D721Med (cell line): ENCODE measurements around the gene CCND1.

ENCODE experiments used
- DNase-seq: peaks from one replicate; pipeline ENCODE4 v3.0.0; 2011; ENCODE audit warnings: low spot score; ENCODE audit not compliant: insufficient read length
- FAIRE-seq: peaks from 2 replicates; lab custom pipeline; 2011; peaks lifted over from hg19 to GRCh38; lab: Jason Lieb, UNC
- TF ChIP-seq, protein P1 (sequence below): IDR thresholded peaks from 2 replicates; pipeline ENCODE4 v1.5.1; 2012; ENCODE audit warnings: mild to moderate bottlenecking, control low read depth; ENCODE audit not compliant: insufficient read depth; ENCODE audit errors: missing control alignments

Gene CCND1

DNA sequence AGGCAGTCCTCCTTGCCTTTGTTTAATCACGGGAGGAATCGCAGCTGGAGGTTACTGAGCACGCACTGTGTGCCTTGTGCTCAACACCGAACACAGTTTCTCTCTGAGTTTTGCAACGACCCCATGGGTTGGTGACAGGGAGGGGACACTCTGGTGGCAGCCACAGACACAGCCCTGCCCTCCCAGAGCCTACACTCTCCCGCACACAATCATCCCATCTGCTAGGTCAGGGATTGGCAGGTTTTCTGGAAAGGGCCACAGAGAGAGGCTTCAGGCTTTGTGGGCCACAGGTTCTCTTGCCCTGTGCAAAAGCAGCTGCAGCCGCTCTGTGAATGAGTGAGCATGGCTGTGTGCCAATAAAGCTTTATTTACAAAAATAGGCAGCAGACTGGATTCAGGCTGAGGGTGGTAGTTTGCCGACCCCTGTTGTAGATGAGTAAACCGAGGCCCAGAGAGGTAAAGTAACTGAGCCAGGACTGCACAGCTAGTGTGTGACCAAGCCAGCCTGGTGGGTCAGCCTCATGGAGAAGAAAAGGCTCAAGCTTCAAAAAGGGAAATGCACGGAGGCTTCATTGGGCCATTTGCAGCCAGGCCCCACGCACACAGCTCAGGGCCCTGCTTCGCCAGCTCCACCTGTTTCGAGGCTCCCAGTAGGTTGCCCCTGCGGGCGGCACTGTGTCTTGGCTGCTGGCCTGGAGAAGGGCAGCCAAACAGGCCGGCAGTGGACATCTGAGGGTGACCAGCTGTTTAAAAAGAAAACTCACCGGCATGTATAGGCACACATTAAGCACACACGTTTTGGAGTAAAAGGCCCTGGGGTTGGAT, 17.9 kb downstream of the CCND1 start:
- TF ChIP-seq, protein P1, sequence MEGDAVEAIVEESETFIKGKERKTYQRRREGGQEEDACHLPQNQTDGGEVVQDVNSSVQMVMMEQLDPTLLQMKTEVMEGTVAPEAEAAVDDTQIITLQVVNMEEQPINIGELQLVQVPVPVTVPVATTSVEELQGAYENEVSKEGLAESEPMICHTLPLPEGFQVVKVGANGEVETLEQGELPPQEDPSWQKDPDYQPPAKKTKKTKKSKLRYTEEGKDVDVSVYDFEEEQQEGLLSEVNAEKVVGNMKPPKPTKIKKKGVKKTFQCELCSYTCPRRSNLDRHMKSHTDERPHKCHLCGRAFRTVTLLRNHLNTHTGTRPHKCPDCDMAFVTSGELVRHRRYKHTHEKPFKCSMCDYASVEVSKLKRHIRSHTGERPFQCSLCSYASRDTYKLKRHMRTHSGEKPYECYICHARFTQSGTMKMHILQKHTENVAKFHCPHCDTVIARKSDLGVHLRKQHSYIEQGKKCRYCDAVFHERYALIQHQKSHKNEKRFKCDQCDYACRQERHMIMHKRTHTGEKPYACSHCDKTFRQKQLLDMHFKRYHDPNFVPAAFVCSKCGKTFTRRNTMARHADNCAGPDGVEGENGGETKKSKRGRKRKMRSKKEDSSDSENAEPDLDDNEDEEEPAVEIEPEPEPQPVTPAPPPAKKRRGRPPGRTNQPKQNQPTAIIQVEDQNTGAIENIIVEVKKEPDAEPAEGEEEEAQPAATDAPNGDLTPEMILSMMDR: no peak
- no peak for FAIRE-seq
- DNase-seq: no peak

DNA sequence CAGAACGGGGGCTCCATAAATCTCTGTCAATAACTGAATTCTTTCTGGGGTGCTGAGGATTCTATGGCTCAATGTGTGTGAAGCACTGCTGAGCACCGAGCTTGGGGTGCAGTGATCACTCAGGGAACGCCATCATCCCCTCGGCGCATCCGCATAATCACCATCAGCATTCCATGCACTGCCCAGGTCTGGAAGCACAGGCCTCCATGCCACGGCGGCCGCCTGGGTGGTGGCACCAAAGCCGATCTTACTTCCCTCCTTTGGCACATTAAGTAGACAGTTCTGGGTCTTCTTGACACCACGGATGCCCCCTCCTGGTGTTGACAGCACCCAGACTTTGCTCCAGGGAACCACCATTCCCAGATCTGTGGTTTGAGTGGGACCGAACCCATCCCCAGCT, 18.6 kb downstream of the CCND1 start:
- TF ChIP-seq, protein P1: no peak
- FAIRE-seq: no peak
- DNase-seq: no peak

DNA sequence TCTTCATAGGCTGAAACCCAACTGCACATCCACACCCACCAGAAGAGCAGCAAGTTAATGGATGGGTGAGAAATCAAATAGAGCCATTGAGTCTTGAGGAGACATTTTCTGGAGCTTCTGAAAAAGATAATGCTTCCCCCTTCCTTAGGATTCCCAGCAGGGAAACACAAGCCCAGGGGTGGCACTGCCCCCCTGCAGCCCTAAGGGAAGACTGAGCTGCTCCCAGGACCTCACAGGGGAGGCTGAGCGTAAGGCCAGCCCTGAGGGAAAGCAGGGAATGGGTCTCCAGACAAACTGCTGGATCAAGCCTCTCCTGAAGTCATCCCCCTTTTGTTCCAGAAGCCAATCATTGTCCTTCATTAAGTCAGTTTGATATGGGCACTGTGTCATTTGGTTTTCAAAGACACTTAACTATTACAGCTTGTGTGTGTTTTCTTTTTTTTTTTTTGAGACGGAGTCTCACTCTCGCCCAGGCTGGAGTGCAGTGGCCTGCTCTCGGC, 19.1 kb downstream of the CCND1 start:
- TF ChIP-seq, protein P1: no peak
- no peak for FAIRE-seq

DNA sequence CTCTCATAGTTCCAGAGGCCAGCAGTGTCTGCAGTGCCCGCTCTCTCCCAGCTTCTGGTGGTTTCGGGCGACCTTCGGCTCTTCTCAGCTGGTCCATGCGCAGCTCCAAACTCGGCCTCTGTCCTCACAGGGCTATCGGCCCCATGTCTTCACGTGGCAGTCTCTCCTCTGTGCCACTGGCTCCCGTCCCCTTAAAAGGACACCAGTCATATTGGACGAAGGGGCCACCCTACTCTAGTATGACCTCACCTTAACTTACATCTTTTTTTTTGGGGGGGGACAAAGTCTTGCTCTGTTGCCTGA, 20.4 kb downstream of the CCND1 start:
- FAIRE-seq (no peak), DNase-seq (no peak)
- TF ChIP-seq, protein P1: no peak

More for the DNA sequence above, 19.1 kb downstream of the CCND1 start:
- no peak for DNase-seq

DNA sequence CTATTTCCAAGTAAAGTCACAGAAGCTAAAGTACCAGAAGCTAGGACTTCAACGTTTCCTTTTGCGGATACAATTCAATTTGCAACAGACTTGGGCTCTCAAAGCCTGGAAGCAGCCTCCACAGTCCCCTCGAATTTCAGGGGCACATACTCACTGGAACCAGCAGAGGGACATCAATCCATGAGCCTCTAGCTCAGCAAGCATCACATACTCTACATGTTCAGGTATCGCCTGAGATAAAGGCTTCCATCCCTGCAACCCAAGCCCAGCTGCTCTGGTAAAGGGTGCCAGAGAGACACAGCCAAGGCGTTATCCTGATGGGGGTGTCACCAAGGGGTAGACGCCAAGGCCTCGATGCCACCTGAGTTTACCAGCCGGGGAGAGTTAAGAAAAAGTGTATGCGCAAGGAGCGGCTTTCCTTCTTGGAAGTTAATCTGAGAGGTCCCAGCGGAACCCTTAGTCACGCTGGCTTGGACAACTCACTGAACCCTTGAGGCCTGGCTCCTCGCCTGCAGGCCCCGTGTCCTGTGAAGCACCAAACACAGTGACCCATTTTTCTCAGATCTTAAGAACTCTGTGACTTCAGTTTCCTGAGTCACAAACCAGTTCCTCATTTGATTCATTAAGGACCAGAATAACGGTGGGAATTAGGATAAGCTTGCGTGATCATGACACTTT, 21.2 kb downstream of the CCND1 start:
- DNase-seq (no peak), FAIRE-seq (no peak)
- TF ChIP-seq, protein P1: no peak

DNA sequence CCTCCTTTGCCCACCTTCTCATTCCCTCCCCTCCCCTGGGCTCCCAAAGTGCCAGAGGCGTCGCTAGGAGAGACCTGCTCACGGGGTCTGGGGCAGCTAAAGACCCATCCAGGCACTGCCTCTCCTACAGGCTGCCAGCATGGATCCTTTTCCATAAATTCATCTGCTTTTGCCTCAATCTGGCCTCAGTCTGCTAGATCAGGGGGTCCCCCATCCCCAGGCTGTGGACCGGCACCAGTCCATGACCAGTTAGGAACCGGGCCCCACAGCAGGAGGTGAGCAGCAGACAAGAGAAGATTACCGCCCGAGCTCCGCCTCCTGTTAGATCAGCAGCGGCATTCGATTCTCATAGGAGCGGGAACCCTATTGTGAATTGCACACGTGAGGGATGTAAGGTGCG, 21.9 kb downstream of the CCND1 start:
- no peak for DNase-seq
- TF ChIP-seq, protein P1: no peak

DNA sequence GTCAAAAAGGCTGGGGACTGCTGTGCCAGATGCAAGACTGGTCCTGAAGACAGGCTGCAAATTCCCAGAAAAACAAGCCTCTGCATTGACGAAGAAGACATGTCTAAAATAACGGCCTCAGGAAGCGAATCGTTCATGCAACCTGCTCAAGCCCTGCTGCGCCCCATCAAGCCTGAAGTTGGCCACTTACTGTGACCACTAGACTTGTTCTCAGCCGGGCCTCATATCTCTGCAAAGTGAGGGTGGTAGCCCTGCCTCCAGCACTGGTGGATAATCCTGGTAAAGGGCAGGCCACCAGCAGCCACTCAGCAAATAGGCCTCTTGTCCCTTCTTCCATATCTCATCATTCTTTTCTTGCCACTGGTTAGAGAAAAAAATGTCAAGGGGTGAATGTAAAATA, 22.4 kb downstream of the CCND1 start:
- no peak for DNase-seq
- no peak for FAIRE-seq
- TF ChIP-seq, protein P1: no peak

More for the DNA sequence above, 21.9 kb downstream of the CCND1 start:
- no peak for FAIRE-seq
